Gastroesophageal sphincter (tissue), 3 donors: ENCODE results near the gene OAS2.

Source experiments
- POLR2A ChIP-seq, 2 donors: fragments of 450-650 bp; IDR thresholded peaks; one replicate each; pipeline ENCODE4 v1.6.1; 2017; ENCODE audit warnings: antibody characterized with exemption in 2 of 2, mild to moderate bottlenecking in 2 of 2, moderate library complexity in 1 of 2
- TF ChIP-seq, protein P1 (sequence below), 4 experiments: fragments of 200-600 bp in 2 of 4; fragments of 450-650 bp in 2 of 4; sonication (generic) in 1 of 4; IDR thresholded peaks; one replicate each; pipeline ENCODE4 v1.5.1; 2017 to 2019; ENCODE audit warnings: antibody characterized with exemption in 4 of 4, mild to moderate bottlenecking in 2 of 4, moderate library complexity in 2 of 4

DNA sequence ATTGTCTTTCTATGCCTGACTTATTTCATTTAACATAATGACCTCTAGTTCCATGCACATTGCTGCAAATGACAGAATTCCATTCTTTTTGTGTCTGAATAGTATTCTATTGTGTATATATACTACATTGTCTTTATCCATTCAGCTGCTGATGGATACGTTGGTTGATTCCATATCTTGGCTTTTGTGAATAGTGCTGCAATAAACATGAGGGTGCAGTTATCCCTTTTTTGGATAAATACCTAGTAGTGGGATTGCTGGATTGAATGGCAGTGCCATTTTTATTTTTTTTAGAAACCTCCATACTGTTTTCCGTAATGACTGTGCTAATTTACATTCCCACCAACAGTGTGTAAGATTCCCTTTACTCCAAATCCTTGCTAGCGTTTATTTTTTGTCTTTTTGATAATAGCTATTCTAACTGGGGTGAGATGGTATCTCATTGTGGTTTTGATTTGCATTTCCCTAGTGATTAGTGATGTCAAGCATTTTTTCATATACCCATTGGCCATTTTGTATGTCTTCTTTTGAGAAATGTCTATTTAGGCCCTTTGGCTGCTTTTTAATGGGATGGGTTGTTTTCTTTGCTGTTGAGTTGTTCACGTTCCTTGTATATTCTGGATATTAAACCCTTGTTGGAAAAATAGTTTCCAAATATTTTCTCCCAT lies 2.3 kb downstream of the OAS2 start:
- TF ChIP-seq, protein P1, sequence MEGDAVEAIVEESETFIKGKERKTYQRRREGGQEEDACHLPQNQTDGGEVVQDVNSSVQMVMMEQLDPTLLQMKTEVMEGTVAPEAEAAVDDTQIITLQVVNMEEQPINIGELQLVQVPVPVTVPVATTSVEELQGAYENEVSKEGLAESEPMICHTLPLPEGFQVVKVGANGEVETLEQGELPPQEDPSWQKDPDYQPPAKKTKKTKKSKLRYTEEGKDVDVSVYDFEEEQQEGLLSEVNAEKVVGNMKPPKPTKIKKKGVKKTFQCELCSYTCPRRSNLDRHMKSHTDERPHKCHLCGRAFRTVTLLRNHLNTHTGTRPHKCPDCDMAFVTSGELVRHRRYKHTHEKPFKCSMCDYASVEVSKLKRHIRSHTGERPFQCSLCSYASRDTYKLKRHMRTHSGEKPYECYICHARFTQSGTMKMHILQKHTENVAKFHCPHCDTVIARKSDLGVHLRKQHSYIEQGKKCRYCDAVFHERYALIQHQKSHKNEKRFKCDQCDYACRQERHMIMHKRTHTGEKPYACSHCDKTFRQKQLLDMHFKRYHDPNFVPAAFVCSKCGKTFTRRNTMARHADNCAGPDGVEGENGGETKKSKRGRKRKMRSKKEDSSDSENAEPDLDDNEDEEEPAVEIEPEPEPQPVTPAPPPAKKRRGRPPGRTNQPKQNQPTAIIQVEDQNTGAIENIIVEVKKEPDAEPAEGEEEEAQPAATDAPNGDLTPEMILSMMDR (IDR thresholded peaks at IDR 0.05) = no peak
- TF ChIP-seq POLR2A (IDR thresholded peaks at IDR 0.05) = no peak
